Skeletal muscle tissue (tissue), 4 donors: ENCODE measurements around the gene POU6F2. TPM values are rescaled to one million over a fixed set of nuclear protein-coding genes. Genes with fewer than 3 reads are reported as not detected.

Experiments
- H3K27ac ChIP-seq: one replicate; pipeline ENCODE4 v1.7.0; 2013; ENCODE audit warnings: mild to moderate bottlenecking, low read depth, low read length, inconsistent platforms
- H3K27me3 ChIP-seq, 3 donors: one replicate each; pipeline ENCODE4 v1.7.0; 2013; ENCODE audit warnings: low read length in 3 of 3; ENCODE audit not compliant: control insufficient read depth in 3 of 3, insufficient read depth in 3 of 3
- H3K36me3 ChIP-seq, 3 donors: one replicate each; pipeline ENCODE4 v1.7.0; 2013; ENCODE audit warnings: low read length in 3 of 3; ENCODE audit not compliant: control insufficient read depth in 3 of 3, insufficient read depth in 3 of 3
- H3K4me1 ChIP-seq, 3 donors: one replicate each; pipeline ENCODE4 v1.7.0; 2013; ENCODE audit warnings: low read length in 3 of 3, mild to moderate bottlenecking in 3 of 3; ENCODE audit not compliant: control insufficient read depth in 3 of 3, insufficient read depth in 3 of 3
- H3K4me3 ChIP-seq, 3 donors: one replicate each; pipeline ENCODE4 v1.7.0; 2013; ENCODE audit warnings: low read length in 3 of 3
- H3K9ac ChIP-seq, 3 donors: one replicate each; pipeline ENCODE4 v1.7.0; 2013; ENCODE audit warnings: low read length in 3 of 3, mild to moderate bottlenecking in 3 of 3, moderate library complexity in 2 of 3, low read depth in 1 of 3
- H3K9me3 ChIP-seq, 3 donors: one replicate each; pipeline ENCODE4 v1.7.0; 2013; ENCODE audit warnings: low read length in 3 of 3; ENCODE audit not compliant: control insufficient read depth in 3 of 3
- total RNA-seq: library from RNA; depleted of rRNA; stranded (reverse); fragments of >200 nt; gene quantifications from one replicate; pipeline ENCODE4 v1.2.3, GENCODE V29; 2014
- donor health status: Osteomylitis.

POU6F2 gene
- total RNA-seq, 1 donor from 2014 or later: not detected

DNA sequence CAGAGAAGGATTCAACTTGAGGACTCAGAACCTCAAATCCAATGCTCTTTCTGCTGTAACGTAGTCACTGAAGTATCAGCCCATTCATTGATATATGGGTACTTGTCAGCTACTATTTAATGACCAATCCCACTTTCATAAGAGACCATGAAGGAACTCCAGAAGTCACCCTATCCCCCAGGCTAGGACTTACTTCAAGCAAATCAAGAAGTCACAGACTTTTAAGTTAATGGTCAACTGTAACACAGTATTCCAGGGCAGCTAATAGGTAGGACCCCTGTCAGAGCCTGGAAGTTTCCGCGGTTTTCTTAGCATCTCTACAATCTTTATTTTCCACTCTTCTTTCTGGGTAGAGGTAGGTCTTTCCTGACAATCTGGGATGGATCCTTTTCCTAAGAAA lies 269.9 kb downstream of the POU6F2 start:
- no peak overlapping the region for H3K9ac ChIP-seq
- no peaks in the 10 kb centered on the region for H3K27me3 ChIP-seq
- no peaks in the 10 kb centered on the region for H3K36me3 ChIP-seq
- no peak overlapping the region for H3K4me3 ChIP-seq
- H3K4me1 ChIP-seq: no peaks in the 10 kb centered on the region
- no peaks in the 10 kb centered on the region for H3K9me3 ChIP-seq
- H3K27ac ChIP-seq: no peak overlapping the region

DNA sequence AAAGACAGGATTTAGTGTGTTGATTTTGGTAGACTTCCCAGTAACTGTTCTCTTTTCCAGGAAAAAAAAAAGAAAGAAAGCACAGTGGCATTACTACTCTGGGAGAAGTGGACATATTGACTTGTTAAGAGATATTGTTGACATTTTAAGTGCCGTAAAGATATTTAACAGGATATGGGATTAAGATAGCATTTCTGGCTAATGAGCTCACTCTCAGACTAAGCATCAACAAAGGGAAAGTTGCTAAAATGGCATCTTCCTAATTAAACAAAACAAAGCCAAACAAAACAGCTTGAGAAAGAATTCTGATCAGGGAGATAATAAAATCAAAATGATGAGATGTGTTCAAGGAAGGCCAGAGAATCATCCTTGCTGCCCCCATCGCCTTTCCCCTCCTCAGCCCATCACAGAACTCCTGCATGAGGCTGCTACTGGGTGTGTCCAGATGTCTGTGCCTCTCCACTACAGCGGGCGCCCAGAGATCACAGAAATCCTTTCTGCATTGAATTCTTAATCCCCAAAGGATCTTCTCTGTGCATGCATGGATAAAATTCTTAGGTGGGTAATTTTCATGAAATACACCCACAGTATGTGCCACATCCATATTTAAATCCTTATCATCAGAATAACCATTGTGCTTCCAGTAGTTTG lies 270.5 kb downstream of the POU6F2 start:
- H3K9me3 ChIP-seq: no peaks in the 10 kb centered on the region
- H3K4me1 ChIP-seq: no peaks in the 10 kb centered on the region
- H3K36me3 ChIP-seq: no peaks in the 10 kb centered on the region

DNA sequence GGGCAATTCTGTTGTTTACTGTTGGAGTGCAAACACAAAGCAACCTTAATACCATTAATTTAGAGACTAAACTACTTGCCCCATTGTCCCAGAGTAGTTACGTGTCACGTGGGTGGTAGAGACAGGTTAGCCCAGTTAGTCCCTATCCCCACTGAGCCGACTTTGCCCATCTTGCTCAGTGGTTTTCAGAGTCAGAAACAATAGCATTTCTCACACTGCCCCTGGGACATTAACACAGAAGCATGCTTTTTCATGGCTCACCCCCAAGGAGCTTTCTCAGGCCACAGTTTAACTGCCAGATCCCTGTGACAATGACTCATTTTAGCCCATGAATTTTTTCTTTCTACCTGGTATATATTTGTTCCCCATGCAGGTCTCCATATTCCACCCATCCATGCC lies 271.0 kb downstream of the POU6F2 start:
- Histone ChIP-seq H3K4me3 (no peak overlapping the region), H3K4me1 (no peaks in the 10 kb centered on the region), H3K27ac (no peak overlapping the region), H3K36me3 (no peaks in the 10 kb centered on the region), H3K9ac (no peak overlapping the region), H3K27me3 (no peaks in the 10 kb centered on the region), H3K9me3 (no peaks in the 10 kb centered on the region)

More for the DNA sequence above, 270.5 kb downstream of the POU6F2 start:
- Histone ChIP-seq H3K9ac (no peak overlapping the region), H3K27ac (no peak overlapping the region), H3K27me3 (no peaks in the 10 kb centered on the region), H3K4me3 (no peak overlapping the region)

DNA sequence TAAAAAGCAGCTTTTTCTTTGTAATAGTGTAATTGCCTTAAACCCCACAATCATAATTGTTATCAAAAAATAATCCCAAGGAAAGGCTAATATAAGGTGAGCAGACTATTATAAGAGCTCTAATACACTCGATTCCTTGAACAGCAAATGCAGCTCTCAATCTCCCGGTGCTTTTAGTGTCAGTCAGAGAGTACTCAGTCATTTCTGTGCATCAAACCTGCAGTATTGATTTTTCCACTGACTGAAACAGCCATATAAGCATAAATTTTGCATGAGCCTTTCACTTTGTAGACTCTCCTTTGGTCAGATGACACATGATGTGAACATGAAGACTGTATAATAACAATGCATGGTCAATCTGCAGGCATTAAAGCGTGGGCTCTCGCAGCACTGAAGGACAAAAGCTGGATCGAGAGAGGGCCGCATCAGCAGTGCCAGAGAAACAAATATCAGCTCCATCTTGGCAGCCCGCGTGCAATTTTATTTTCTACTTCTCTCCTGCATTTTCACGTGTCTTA lies 272.0 kb downstream of the POU6F2 start:
- H3K9ac ChIP-seq: no peak overlapping the region

DNA sequence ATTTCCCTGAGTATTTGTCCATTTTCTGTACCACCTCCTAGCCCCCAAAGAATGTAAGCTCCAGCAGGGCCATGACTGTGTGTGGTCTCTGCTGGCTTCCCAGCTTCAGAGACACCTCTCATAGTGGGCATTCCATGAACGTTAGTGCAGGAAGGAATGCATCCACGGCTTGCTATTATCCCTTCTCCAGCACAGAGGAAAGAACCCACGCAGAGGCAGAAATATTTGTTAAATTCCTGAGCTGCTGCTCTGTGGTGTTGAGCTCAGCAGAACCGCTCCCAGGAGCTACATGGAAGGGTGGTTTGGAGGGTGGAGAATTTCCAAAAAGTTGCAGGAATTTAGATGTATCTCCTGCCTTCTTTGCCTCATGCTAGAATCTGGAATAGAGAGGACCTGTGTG lies 275.2 kb downstream of the POU6F2 start:
- Histone ChIP-seq H3K27me3 (no peaks in the 10 kb centered on the region), H3K4me3 (no peak overlapping the region), H3K9ac (no peak overlapping the region), H3K4me1 (no peaks in the 10 kb centered on the region), H3K9me3 (no peaks in the 10 kb centered on the region), H3K36me3 (no peaks in the 10 kb centered on the region), H3K27ac (no peak overlapping the region)

More for the DNA sequence above, 272.0 kb downstream of the POU6F2 start:
- Histone ChIP-seq H3K4me3 (no peak overlapping the region), H3K9me3 (no peaks in the 10 kb centered on the region), H3K27me3 (no peaks in the 10 kb centered on the region), H3K36me3 (no peaks in the 10 kb centered on the region), H3K27ac (no peak overlapping the region), H3K4me1 (no peaks in the 10 kb centered on the region)

DNA sequence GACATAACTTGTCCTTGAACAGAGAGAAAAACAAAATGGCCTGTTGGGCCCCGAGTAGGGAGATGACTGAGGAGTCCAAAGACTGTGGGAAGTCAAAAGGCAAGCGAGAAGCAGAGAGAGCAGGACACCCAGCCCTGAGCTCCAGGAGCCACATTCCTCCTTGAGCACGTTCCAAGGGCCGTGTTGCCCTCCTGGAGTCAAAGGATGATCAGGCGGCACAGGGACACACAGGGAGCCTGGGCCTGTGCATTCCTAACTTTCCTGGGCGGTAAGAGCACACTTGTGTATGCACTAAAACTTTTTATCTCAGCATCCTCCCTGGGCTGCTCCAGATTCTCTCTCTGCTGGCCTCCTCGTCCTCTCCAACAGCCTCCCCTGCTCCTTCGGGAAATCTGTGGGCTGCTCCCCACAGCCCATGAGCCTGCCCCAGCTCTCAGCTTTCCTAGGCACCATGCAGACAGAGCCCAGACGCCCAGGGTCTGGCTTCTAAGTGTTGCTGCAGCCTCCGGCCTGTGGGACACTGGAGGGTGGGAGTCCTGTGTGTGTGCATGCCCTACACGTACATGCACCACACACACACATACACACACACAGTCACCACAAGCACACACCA lies 281.8 kb downstream of the POU6F2 start:
- no peaks in the 10 kb centered on the region for H3K4me1 ChIP-seq
- H3K4me3 ChIP-seq: no peak overlapping the region
- no peaks in the 10 kb centered on the region for H3K9me3 ChIP-seq
- H3K27ac ChIP-seq: no peak overlapping the region
- no peaks in the 10 kb centered on the region for H3K27me3 ChIP-seq
- H3K36me3 ChIP-seq: no peaks in the 10 kb centered on the region
- H3K9ac ChIP-seq: no peak overlapping the region

DNA sequence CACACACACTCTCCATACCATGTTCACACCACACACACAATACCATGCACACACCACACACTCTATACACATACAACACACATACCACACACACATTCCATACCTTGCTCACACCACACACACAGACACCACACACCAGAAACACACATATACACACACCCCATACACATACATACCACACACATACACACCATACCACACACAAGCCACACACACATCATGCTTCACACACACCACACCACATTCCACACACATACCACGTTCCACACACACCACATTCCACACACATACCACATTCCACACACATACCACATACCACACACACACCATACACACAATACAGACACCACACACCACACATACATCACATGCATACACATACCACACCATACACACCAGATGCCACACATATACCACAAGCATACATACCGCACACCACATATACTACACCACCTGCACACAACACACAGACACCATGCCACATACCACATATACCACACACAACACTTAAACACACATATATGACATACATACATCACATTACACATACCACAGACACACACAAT lies 282.7 kb downstream of the POU6F2 start:
- Histone ChIP-seq H3K4me1 (no peaks in the 10 kb centered on the region), H3K27ac (no peak overlapping the region), H3K9me3 (no peaks in the 10 kb centered on the region), H3K9ac (no peak overlapping the region), H3K4me3 (no peak overlapping the region), H3K36me3 (no peaks in the 10 kb centered on the region), H3K27me3 (no peaks in the 10 kb centered on the region)

DNA sequence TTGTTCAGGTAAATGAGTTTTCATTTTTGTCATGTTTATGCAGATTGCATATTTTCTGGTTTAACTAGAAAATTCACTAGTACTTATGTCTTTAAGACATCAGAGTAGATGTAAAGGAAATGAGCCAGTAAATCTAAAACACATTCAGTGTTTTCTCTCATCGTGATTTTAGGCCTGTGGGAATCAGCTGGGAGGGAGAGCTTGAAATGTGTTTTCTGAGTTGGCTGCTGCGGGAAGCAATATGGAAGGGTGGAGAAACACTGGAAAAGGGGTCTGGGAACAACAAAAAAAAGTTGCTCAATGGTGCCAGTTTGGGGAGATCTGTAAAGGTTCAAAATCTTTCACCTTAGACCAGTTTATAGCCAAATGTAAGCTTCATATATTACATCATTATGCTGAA lies 284.1 kb downstream of the POU6F2 start:
- no peaks in the 10 kb centered on the region for H3K27me3 ChIP-seq
- no peak overlapping the region for H3K9ac ChIP-seq
- H3K27ac ChIP-seq: no peak overlapping the region
- H3K4me3 ChIP-seq: no peak overlapping the region
- no peaks in the 10 kb centered on the region for H3K4me1 ChIP-seq
- H3K36me3 ChIP-seq: no peaks in the 10 kb centered on the region
- no peaks in the 10 kb centered on the region for H3K9me3 ChIP-seq

DNA sequence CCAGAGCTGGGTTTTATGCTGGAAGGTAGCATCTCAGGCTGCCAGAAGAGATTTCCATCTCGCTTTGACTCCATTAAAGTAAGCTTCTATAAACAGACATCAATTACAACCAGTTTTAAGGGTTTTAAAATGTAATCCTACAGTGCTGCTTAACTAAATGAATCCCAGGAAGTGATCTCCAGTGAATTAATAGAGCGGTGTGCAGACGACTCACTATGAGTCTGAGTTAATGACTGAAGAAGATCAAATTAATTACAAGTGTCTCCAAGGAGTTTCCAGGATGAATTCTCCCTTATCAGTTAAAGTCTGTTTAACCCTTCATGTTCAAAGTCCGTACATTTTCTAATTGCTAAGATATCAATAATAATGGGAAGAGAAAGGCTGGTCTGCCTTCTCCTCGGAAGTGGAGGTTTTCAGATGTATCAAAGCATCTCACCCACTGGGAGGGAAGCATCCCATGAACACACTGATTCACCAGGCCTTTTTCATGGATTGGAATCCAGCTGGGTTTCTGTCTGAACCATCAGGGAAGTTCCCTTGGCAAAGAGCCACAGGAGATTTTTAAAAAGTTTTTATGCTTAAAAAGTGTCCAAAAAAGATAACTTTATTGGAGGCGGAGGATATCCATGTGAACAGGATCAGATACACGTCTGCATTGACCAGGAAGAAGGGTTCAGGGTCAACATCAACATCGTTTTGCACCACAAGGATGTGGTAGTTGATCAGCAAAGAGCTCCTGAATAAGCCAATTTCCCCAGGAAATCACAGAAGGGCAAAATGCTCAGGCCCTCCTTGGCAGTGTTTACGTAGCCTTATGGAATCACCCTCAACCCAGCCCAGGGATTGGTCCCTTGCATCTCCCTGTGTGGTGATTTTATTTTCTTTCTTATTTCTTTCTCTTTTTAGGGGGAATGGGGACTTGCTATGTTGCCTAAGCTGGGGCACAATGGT lies 288.2 kb downstream of the POU6F2 start:
- Histone ChIP-seq H3K4me3 (no peak overlapping the region), H3K36me3 (no peaks in the 10 kb centered on the region), H3K9me3 (no peaks in the 10 kb centered on the region), H3K4me1 (no peaks in the 10 kb centered on the region), H3K27me3 (no peaks in the 10 kb centered on the region), H3K9ac (no peak overlapping the region), H3K27ac (no peak overlapping the region)
